Endothelial cell of umbilical vein (primary cell): Measurements from ENCODE around the gene HMG20A. TPM values are rescaled to one million over a fixed set of nuclear protein-coding genes. Genes with fewer than 3 reads are reported as not detected.

Experiments used
- BruUV-seq: library from RNA; stranded (reverse); fragments of 400-500 nt; replicated peaks from 2 replicates; lab custom pipeline; 2021; lab: Mats Ljungman, UMichigan
- CTCF ChIA-PET: fragments of 300-600, 350-600 bp; sonication (Branson Sonifier 250); formaldehyde crosslinking; loops from one replicate; lab custom pipeline; 2021; ENCODE audit warnings: antibody characterized with exemption, inconsistent platforms; lab: Charles Lee
- POLR2A ChIA-PET: fragments of 300-600, 350-600 bp; sonication (Branson Sonifier 250); formaldehyde crosslinking; loops from one replicate; lab custom pipeline; 2021; ENCODE audit warnings: antibody characterized with exemption, inconsistent platforms; lab: Charles Lee
- DNase-seq: peaks from one replicate; pipeline ENCODE4 v3.0.0-alpha.2; 2011; ENCODE audit warnings: low read depth, low spot score
- FAIRE-seq: peaks from 2 replicates; lab custom pipeline; 2011; peaks lifted over from hg19 to GRCh38; lab: Jason Lieb, UNC
- H2AFZ ChIP-seq: 2 replicates; pipeline ENCODE4 v1.6.0; 2012; ENCODE audit warnings: low read depth, low read length, control low read depth, inconsistent platforms
- H3K27ac ChIP-seq: 2 replicates; pipeline ENCODE4 v1.5.1; 2011; ENCODE audit warnings: low read depth, mild to moderate bottlenecking, control low read depth, low read length, moderate library complexity; ENCODE audit not compliant: insufficient read depth
- H3K27me3 ChIP-seq, 2 experiments: 2 replicates each; pipeline versions ENCODE4 v1.6.0 to v1.6.1; 2011; ENCODE audit warnings: low read length in 2 of 2, mixed read lengths in 1 of 2; ENCODE audit not compliant: control insufficient read depth in 2 of 2, insufficient read depth in 2 of 2
- H3K36me3 ChIP-seq, 2 experiments: 2 replicates in 1 of 2; 3 replicates in 1 of 2; pipeline ENCODE4 v1.5.1; 2011; ENCODE audit warnings: low read length in 2 of 2, mild to moderate bottlenecking in 1 of 2, moderate library complexity in 1 of 2; ENCODE audit not compliant: control insufficient read depth in 2 of 2, insufficient read depth in 2 of 2; ENCODE audit errors: extremely low read depth in 1 of 2
- H3K4me1 ChIP-seq: 3 replicates; pipeline ENCODE4 v1.5.1; 2011; ENCODE audit warnings: mild to moderate bottlenecking, low read length; ENCODE audit not compliant: control insufficient read depth, insufficient read depth; ENCODE audit errors: extremely low read depth
- H3K4me2 ChIP-seq: 2 replicates; pipeline ENCODE4 v1.6.1; 2011; ENCODE audit warnings: low read length, control low read depth, mixed read lengths; ENCODE audit not compliant: insufficient read depth
- H3K4me3 ChIP-seq, 3 experiments: fragments of 200-600 bp in 1 of 3; sonication (generic), shearing (Covaris generic) in 1 of 3; replicated peaks in 1 of 3; 2 replicates each; pipeline ENCODE4 v1.5.1; 2011 to 2016; ENCODE audit warnings: control low read depth in 3 of 3, low read length in 3 of 3, mild to moderate bottlenecking in 2 of 3, inconsistent platforms in 1 of 3, low read depth in 1 of 3, moderate library complexity in 1 of 3; ENCODE audit not compliant: insufficient read depth in 1 of 3
- H3K79me2 ChIP-seq: 2 replicates; pipeline ENCODE4 v1.6.0; 2012; ENCODE audit warnings: low read length, inconsistent platforms; ENCODE audit not compliant: control insufficient read depth, insufficient read depth
- H3K9ac ChIP-seq: replicated peaks from 2 replicates; pipeline ENCODE3; 2011; ENCODE audit warnings: low read length, control low read depth; ENCODE audit not compliant: insufficient read depth; ENCODE audit errors: extremely low read depth
- H3K9me1 ChIP-seq: replicated peaks from 3 replicates; pipeline ENCODE4 v1.6.0; 2011; ENCODE audit warnings: mild to moderate bottlenecking, low read length; ENCODE audit not compliant: control insufficient read depth, insufficient read depth; ENCODE audit errors: extremely low read depth
- H3K9me3 ChIP-seq: replicated peaks from 2 replicates; pipeline ENCODE4 v1.5.1; 2012; ENCODE audit warnings: low read length, inconsistent platforms; ENCODE audit not compliant: control insufficient read depth, insufficient read depth
- H4K20me1 ChIP-seq: replicated peaks from 2 replicates; pipeline ENCODE3; 2011; ENCODE audit warnings: mild to moderate bottlenecking, low read length; ENCODE audit not compliant: control insufficient read depth, insufficient read depth; ENCODE audit errors: extremely low read depth
- EZH2 ChIP-seq: IDR thresholded peaks from 2 replicates; pipeline ENCODE4 v1.6.1; 2012; ENCODE audit warnings: borderline replicate concordance, low read depth, mild to moderate bottlenecking, moderate library complexity, low read length, inconsistent platforms; ENCODE audit not compliant: severe bottlenecking
- FOS ChIP-seq: IDR thresholded peaks from 2 replicates; pipeline ENCODE4 v1.6.1; 2011; ENCODE audit warnings: mild to moderate bottlenecking, low read length, moderate library complexity, borderline replicate concordance; ENCODE audit not compliant: insufficient read depth
- GATA2 ChIP-seq: IDR thresholded peaks from 2 replicates; pipeline ENCODE4 v1.7.0; 2011; ENCODE audit warnings: low read depth, mild to moderate bottlenecking, moderate library complexity, mixed read lengths, low read length; ENCODE audit not compliant: insufficient read length, insufficient read depth
- JUN ChIP-seq: IDR thresholded peaks from 2 replicates; pipeline ENCODE4 v1.6.1; 2011; ENCODE audit warnings: borderline replicate concordance, low read depth; ENCODE audit not compliant: insufficient read length, insufficient read depth
- MYC ChIP-seq: IDR thresholded peaks from one replicate; pipeline ENCODE4 v1.6.1; 2011; ENCODE audit warnings: mild to moderate bottlenecking, low read depth, low read length
- POLR2A ChIP-seq: IDR thresholded peaks from 2 replicates; pipeline ENCODE4 v1.6.1; 2012; ENCODE audit warnings: low read depth, mild to moderate bottlenecking, control low read depth, low read length
- POLR2AphosphoS5 ChIP-seq: IDR thresholded peaks from 2 replicates; pipeline ENCODE4 v1.6.1; 2012; ENCODE audit warnings: low read depth, mild to moderate bottlenecking, control low read depth, low read length, moderate library complexity; ENCODE audit not compliant: insufficient read depth
- dilution Hi-C: fragments of 300-500 bp; cut with MboI; formaldehyde crosslinking; loops from one replicate; pipeline ENCODE4 v1.15.0; 2019; ENCODE audit warnings: low sequenced_read_pairs; ENCODE audit not compliant: extremely low pct_ligation_motif_present
- intact Hi-C: fragments of 100-400 bp; cut with micrococcal nuclease; formaldehyde crosslinking; loops from one replicate; pipeline ENCODE4 v1.10.0; 2022
- polyA plus RNA-seq, 4 experiments: library from polyadenylated mRNA; depleted of rRNA in 3 of 4; stranded (reverse) in 3 of 4; unstranded in 1 of 4; fragments of >200 nt; gene quantifications; 2 replicates each; pipeline versions ENCODE4 v1.2.1 to v1.2.3, GENCODE V29; 2011 to 2012; ENCODE audit warnings: missing spikeins in 1 of 4
- total RNA-seq: library from RNA; stranded (reverse); gene quantifications from 2 replicates; pipeline ENCODE4 v1.2.3, GENCODE V29; 2021
- TF ChIP-seq, protein P1 (sequence below), 2 donors: IDR thresholded peaks; 1 replicate in 1 of 2; 2 replicates in 1 of 2; pipeline ENCODE4 v1.5.1; 2011; ENCODE audit warnings: low read length in 2 of 2, mild to moderate bottlenecking in 2 of 2, moderate library complexity in 2 of 2, control low read depth in 1 of 2, inconsistent platforms in 1 of 2, low read depth in 1 of 2; ENCODE audit not compliant: insufficient read depth in 1 of 2; ENCODE audit errors: extremely low read depth in 1 of 2
- TF ChIP-seq, protein P2 (sequence below): IDR thresholded peaks from 2 replicates; pipeline ENCODE4 v1.6.1; 2011; ENCODE audit not compliant: insufficient read depth, insufficient read length

HMG20A gene
- total and polyA plus RNA-seq, 2 donors (not counting 3 experiments of a cell fraction or from before 2014, with no cell fraction given), result 35.8 to 44.0 TPM

DNA sequence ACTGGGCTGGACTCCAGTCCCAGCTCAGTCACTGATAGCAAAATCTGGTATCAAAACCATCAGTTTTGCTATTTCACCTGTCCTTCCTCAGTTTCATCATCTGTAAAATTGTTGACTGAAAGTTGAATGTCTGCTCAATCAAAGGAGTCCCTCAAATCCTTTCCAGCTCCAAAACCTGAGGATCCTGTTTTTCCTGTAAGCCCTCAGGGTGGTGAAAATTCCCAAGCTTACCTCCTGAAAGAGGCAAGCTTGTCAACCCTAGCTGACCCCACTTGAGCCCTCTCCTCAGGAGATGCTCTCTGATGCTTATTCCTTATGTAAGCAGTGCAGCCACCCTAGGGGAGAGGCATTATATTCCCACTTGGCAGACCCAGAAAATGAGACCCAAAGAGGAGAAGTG lies 82.6 kb downstream of the HMG20A start:
- DNase-seq, result no peak
- peaks cover 29% of the 10 kb centered on the region for H3K4me1 ChIP-seq
- dilution Hi-C loops (no loop called here), intact Hi-C loops (no loop called here)
- no peak overlapping the region for H3K4me3 ChIP-seq
- TF ChIP-seq, protein P1, sequence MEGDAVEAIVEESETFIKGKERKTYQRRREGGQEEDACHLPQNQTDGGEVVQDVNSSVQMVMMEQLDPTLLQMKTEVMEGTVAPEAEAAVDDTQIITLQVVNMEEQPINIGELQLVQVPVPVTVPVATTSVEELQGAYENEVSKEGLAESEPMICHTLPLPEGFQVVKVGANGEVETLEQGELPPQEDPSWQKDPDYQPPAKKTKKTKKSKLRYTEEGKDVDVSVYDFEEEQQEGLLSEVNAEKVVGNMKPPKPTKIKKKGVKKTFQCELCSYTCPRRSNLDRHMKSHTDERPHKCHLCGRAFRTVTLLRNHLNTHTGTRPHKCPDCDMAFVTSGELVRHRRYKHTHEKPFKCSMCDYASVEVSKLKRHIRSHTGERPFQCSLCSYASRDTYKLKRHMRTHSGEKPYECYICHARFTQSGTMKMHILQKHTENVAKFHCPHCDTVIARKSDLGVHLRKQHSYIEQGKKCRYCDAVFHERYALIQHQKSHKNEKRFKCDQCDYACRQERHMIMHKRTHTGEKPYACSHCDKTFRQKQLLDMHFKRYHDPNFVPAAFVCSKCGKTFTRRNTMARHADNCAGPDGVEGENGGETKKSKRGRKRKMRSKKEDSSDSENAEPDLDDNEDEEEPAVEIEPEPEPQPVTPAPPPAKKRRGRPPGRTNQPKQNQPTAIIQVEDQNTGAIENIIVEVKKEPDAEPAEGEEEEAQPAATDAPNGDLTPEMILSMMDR (IDR thresholded peaks at IDR 0.05; ENCODE audit: extremely low read depth in 1 of 2, insufficient read depth in 1 of 2, low read depth in 1 of 2, low read length in 2 of 2), result no peak
- TF ChIP-seq FOS, result no peak
- no peak overlapping the region for H3K4me2 ChIP-seq
- H4K20me1 ChIP-seq, result no peaks in the 10 kb centered on the region
- H2AFZ ChIP-seq, result no peak overlapping the region
- ChIA-PET POLR2A (no interaction called here), CTCF (interaction anchor here (1.3 kb wide), 1 partner anchor 40 kb away, joined by 5 read pairs; no protein-coding TSS in a partner anchor)
- no peaks in the 10 kb centered on the region for H3K27me3 ChIP-seq
- H3K36me3 ChIP-seq, result no peaks in the 10 kb centered on the region
- no peaks in the 10 kb centered on the region for H3K9me3 ChIP-seq
- FAIRE-seq, result no peak
- H3K9me1 ChIP-seq, result no peaks in the 10 kb centered on the region
- H3K9ac ChIP-seq, result no peak overlapping the region
- no TSS peak for BruUV-seq
- no peaks in the 10 kb centered on the region for H3K79me2 ChIP-seq
- H3K27ac ChIP-seq, result no peak overlapping the region

DNA sequence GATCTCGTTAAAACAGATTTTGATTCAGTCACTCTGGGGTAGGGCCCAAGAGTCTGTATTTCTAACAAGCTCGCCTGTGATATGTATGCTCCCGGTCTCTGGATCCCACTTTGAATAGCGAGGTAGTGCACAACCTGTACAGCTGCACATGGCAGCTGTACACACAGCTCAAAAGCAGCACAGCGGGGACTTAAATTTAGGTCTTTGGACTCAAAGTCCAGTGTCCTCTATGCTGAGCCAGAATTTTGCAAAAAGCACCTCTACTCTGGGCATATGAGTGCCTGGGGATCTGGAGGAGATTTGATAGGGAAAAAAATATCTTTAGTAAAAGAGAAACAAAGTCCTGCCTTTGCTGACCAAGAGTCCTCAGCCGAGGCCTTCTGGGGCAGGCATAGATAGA lies 83.1 kb downstream of the HMG20A start:
- Histone ChIP-seq H3K9me1 (no peaks in the 10 kb centered on the region), H3K4me3 (no peak overlapping the region), H3K27ac (no peak overlapping the region), H3K27me3 (no peaks in the 10 kb centered on the region), H3K4me2 (no peak overlapping the region), H2AFZ (no peak overlapping the region), H3K9ac (no peak overlapping the region), H3K36me3 (no peaks in the 10 kb centered on the region), H3K9me3 (no peaks in the 10 kb centered on the region), H4K20me1 (no peaks in the 10 kb centered on the region), H3K4me1 (peaks cover 34% of the 10 kb centered on the region), H3K79me2 (no peaks in the 10 kb centered on the region)
- POLR2A ChIA-PET, result no interaction called here
- FAIRE-seq (no peak), DNase-seq (no peak)
- intact Hi-C loops (no loop called here), dilution Hi-C loops (no loop called here)
- CTCF ChIA-PET, result interaction anchor here (1.1 to 7.4 kb wide), 2 partner anchors 39 to 313 kb away, joined by 3 to 87 read pairs; no protein-coding TSS in a partner anchor
- TF ChIP-seq, protein P1 (IDR thresholded peaks at IDR 0.05; ENCODE audit: extremely low read depth in 1 of 2, insufficient read depth in 1 of 2, low read depth in 1 of 2, low read length in 2 of 2), result no peak
- no peak for TF ChIP-seq GATA2
- no peak for TF ChIP-seq POLR2AphosphoS5
- TF ChIP-seq MYC, result no peak
- no peak for TF ChIP-seq EZH2
- TF ChIP-seq FOS, result no peak
- no peak for TF ChIP-seq POLR2A
- TF ChIP-seq, protein P2, sequence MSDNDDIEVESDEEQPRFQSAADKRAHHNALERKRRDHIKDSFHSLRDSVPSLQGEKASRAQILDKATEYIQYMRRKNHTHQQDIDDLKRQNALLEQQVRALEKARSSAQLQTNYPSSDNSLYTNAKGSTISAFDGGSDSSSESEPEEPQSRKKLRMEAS, result no peak
- TF ChIP-seq JUN, result no peak
- BruUV-seq, result no TSS peak
